Measurements from ENCODE around the gene ELAVL2.

DNA sequence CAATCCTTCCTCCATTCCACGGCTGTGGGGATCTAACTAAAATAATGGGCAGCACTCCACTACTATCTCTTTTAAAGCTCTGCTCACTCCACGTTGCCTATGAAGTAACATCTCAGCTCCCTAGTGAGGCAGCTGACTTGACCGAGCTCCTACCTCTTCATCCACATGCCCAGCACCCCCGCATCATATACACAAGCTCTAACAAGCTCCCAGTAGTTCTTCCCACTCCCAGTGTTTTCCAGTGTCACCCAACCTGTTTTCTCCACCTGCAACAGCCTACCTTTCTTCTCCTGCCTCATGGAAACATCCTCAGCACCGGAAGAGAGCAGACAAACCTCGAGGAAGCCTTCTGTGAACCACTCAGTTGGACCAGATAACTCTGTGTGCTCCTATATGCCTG lies 50.5 kb downstream of the ELAVL2 start:
- no peak for TF ChIP-seq CTCF (IDR thresholded peaks at IDR 0.05; ENCODE audit: low read length)
- TF ChIP-seq EZH2 (optimal IDR thresholded peaks at IDR 0.05; ENCODE audit: low read depth, low read length) = no peak
- TF ChIP-seq EZH2phosphoT487 (IDR thresholded peaks at IDR 0.05; ENCODE audit: low read length) = no peak
